ENCODE results near the gene ZSCAN5A. TPM values are rescaled to one million over a fixed set of nuclear protein-coding genes. Genes with fewer than 3 reads are reported as not detected.
A peak's percentile ranks its signal among the peaks of the same experiment; 100 is the strongest.
"Not testable (repeated sequence)": the region's sequence is repeated elsewhere in the genome, so short reads cannot be mapped to it uniquely, and the experiment has no call there.

Gene ZSCAN5A
- polyA plus RNA-seq, 1 donor, result 8.1 TPM

- no peak for DNase-seq
These were observed 44.0 kb downstream of the ZSCAN5A start for GRCh38 chr19:56270676-56271075.

GRCh38 chr19:56269348-56269747 lies 45.3 kb downstream of the ZSCAN5A start:
- DNase-seq, result no peak

GRCh38 chr19:56266051-56266450 lies 48.6 kb downstream of the ZSCAN5A start:
- no peak for DNase-seq

GRCh38 chr19:56263319-56263718 lies 51.3 kb downstream of the ZSCAN5A start:
- no peak for DNase-seq

- DNase-seq, result not testable (repeated sequence)
These were observed 52.7 kb downstream of the ZSCAN5A start for GRCh38 chr19:56261932-56262331.

- no peak for DNase-seq
These were observed 53.5 kb downstream of the ZSCAN5A start for GRCh38 chr19:56261145-56261544.

- DNase-seq, result no peak
These were observed 56.4 kb downstream of the ZSCAN5A start for GRCh38 chr19:56258272-56258671.

- DNase-seq, result peak; percentile 36
These were observed 60.9 kb downstream of the ZSCAN5A start for GRCh38 chr19:56253737-56254136.

GRCh38 chr19:56252699-56253422 lies 61.8 kb downstream of the ZSCAN5A start:
- DNase-seq, result peak; percentile 34

GRCh38 chr19:56248736-56249338 lies 65.8 kb downstream of the ZSCAN5A start:
- not testable (repeated sequence) for DNase-seq

GRCh38 chr19:56245764-56246163 lies 68.9 kb downstream of the ZSCAN5A start:
- DNase-seq, result not testable (repeated sequence)

GRCh38 chr19:56245121-56245740 lies 69.4 kb downstream of the ZSCAN5A start:
- DNase-seq, result no peak

- DNase-seq, result no peak
These were observed 91.2 kb downstream of the ZSCAN5A start for GRCh38 chr19:56223481-56223880.

- no peak for DNase-seq
These were observed 91.7 kb downstream of the ZSCAN5A start for GRCh38 chr19:56222901-56223300.

GRCh38 chr19:56221851-56222250 lies 92.8 kb downstream of the ZSCAN5A start:
- DNase-seq, result no peak

- DNase-seq, result not testable (repeated sequence)
These were observed 93.2 kb downstream of the ZSCAN5A start for GRCh38 chr19:56221442-56221841.

GRCh38 chr19:56218961-56219360 lies 95.7 kb downstream of the ZSCAN5A start:
- DNase-seq, result no peak

- DNase-seq, result peak; percentile 8
These were observed 97.3 kb downstream of the ZSCAN5A start for GRCh38 chr19:56217039-56217949.

GRCh38 chr19:56211718-56212117 lies 102.9 kb downstream of the ZSCAN5A start:
- DNase-seq, result no peak

GRCh38 chr19:56210036-56210435 lies 104.6 kb downstream of the ZSCAN5A start:
- DNase-seq, result not testable (repeated sequence)

GRCh38 chr19:56209091-56209490 lies 105.5 kb downstream of the ZSCAN5A start:
- no peak for DNase-seq

GRCh38 chr19:56207581-56207980 lies 107.1 kb downstream of the ZSCAN5A start:
- not testable (repeated sequence) for DNase-seq

GRCh38 chr19:56201973-56202372 lies 112.7 kb downstream of the ZSCAN5A start, which contains the start of gene ZSCAN5C:
Gene ZSCAN5C (plus strand): TSS chr19:56202273. CDS start chr19:56205914, 3,641 bp downstream.
- DNase-seq, result no peak
